Upper lobe of right lung (tissue), 1 donor: Measurements from ENCODE around the gene C16orf86. TPM values are rescaled to one million over a fixed set of nuclear protein-coding genes. Genes with fewer than 3 reads are reported as not detected.
A peak's percentile ranks its signal among the peaks of the same experiment; 100 is the strongest.

Source experiments
- ATAC-seq: fragments of 200-7000 bp; cut with Tn5 transposase; one replicate; pipeline ENCODE4 v1.9.1; 2020; ENCODE audit warnings: mild to moderate bottlenecking, moderate library complexity
- DNase-seq: peaks from one replicate; pipeline ENCODE4 v3.0.0-alpha.2; 2020
- H3K27ac ChIP-seq: fragments of 200-600 bp; one replicate; pipeline ENCODE4 v1.8.0; 2022
- H3K27me3 ChIP-seq: fragments of 200-600 bp; one replicate; pipeline ENCODE4 v1.8.0; 2022; ENCODE audit warnings: mild to moderate bottlenecking
- H3K36me3 ChIP-seq: fragments of 200-600 bp; one replicate; pipeline ENCODE4 v1.8.0; 2022
- H3K4me1 ChIP-seq: fragments of 200-600 bp; one replicate; pipeline ENCODE4 v1.8.0; 2022
- H3K4me3 ChIP-seq: fragments of 200-600 bp; one replicate; pipeline ENCODE4 v1.8.0; 2022; ENCODE audit warnings: mild to moderate bottlenecking
- H3K9me3 ChIP-seq: fragments of 200-600 bp; one replicate; pipeline ENCODE4 v1.8.0; 2022
- intact Hi-C: fragments of 100-400 bp; cut with DNase I; formaldehyde crosslinking; loops from one replicate; pipeline ENCODE4 v1.11.0; 2022
- total RNA-seq: library from RNA; stranded (reverse); fragmentation: NEBNext Ultra II Directional; extraction: Animal tissue kit (Norgen Biotek cat#: 25700); gene quantifications from one replicate; pipeline ENCODE4 v1.2.1, GENCODE V29; 2021
- TF ChIP-seq, protein P1 (sequence below): fragments of 200-600 bp; IDR thresholded peaks from one replicate; pipeline ENCODE4 v1.8.0; 2022; ENCODE audit warnings: antibody characterized with exemption
- donor health status: DM: no; HTN: yes; CAD: no; lungs with severe emphysema.

C16orf86 gene
- total RNA-seq, 1 donor from 2014 or later, result 3.8 TPM

DNA sequence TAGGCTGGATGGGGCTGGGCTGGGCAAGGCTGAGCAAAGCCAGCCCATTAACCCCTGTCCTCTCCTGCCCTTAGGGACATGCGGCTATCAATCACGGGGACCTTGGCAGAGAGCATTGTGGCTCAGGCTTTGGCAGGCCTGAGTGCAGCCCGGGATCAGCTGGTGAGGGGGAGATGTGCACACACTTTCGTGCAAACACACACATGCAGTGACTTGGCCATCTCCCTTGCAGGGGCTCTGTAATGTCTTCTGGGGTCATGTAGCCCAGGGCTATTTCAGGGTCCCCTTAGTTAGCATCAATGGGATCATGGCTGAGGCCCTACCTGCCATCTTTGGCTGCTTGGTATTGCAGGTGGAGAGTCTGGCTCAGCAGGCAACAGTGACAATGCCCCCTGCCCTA lies 14.8 kb upstream of the C16orf86 start:
- H3K9me3 ChIP-seq, result no peaks in the 10 kb centered on the region
- no peaks in the 10 kb centered on the region for H3K36me3 ChIP-seq
- intact Hi-C loops, result loop anchor here (10.0 kb wide), 1 partner anchor 127 kb away; the partner anchor contains the start of gene RIPOR1
- ATAC-seq (no peak), DNase-seq (no peak)
- peaks cover 6% of the 10 kb centered on the region for H3K4me1 ChIP-seq
- no peak overlapping the region for H3K27ac ChIP-seq
- peaks cover 42% of the 10 kb centered on the region for H3K27me3 ChIP-seq
- TF ChIP-seq, protein P1, sequence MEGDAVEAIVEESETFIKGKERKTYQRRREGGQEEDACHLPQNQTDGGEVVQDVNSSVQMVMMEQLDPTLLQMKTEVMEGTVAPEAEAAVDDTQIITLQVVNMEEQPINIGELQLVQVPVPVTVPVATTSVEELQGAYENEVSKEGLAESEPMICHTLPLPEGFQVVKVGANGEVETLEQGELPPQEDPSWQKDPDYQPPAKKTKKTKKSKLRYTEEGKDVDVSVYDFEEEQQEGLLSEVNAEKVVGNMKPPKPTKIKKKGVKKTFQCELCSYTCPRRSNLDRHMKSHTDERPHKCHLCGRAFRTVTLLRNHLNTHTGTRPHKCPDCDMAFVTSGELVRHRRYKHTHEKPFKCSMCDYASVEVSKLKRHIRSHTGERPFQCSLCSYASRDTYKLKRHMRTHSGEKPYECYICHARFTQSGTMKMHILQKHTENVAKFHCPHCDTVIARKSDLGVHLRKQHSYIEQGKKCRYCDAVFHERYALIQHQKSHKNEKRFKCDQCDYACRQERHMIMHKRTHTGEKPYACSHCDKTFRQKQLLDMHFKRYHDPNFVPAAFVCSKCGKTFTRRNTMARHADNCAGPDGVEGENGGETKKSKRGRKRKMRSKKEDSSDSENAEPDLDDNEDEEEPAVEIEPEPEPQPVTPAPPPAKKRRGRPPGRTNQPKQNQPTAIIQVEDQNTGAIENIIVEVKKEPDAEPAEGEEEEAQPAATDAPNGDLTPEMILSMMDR, result no peak
- H3K4me3 ChIP-seq, result no peak overlapping the region

DNA sequence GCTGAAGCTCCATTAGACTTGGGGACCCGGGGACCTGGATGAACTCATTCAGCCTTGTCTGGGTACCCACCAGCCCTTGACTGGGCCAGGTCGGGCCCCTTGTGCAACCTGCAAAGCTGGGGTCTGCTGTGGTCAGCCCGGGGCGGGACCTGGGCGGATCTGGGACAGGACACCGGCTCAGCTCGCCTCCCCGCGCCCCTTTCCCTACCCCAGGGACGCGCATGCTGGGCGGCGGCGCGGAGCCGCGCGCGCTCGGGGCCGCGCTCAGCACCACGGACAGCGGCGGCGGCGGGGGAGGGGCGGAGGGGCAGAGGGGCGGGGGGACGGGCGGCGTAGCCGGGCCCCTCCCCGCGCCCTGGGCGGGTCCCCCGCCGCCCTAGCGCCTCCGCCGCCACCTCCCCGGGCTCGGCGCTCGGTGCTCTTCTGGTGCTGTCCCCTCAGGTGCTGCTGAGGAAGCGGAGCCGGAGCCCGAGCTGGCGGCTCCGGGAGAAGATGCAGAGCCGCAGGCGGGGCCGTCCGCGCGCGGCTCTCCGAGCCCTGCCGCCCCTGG lies 14.0 kb upstream of the C16orf86 start:
- ATAC-seq, result peak; percentile 50
- peak overlapping the region; percentile 26 for H3K4me3 ChIP-seq
- peaks cover 6% of the 10 kb centered on the region for H3K4me1 ChIP-seq
- TF ChIP-seq, protein P1, result no peak
- H3K27me3 ChIP-seq, result peaks cover 42% of the 10 kb centered on the region
- no peak for DNase-seq
- H3K36me3 ChIP-seq, result no peaks in the 10 kb centered on the region
- intact Hi-C loops, result loop anchor here (10.0 kb wide), 1 partner anchor 128 kb away; the partner anchor contains the start of gene RIPOR1
- no peaks in the 10 kb centered on the region for H3K9me3 ChIP-seq
- H3K27ac ChIP-seq, result no peak overlapping the region

DNA sequence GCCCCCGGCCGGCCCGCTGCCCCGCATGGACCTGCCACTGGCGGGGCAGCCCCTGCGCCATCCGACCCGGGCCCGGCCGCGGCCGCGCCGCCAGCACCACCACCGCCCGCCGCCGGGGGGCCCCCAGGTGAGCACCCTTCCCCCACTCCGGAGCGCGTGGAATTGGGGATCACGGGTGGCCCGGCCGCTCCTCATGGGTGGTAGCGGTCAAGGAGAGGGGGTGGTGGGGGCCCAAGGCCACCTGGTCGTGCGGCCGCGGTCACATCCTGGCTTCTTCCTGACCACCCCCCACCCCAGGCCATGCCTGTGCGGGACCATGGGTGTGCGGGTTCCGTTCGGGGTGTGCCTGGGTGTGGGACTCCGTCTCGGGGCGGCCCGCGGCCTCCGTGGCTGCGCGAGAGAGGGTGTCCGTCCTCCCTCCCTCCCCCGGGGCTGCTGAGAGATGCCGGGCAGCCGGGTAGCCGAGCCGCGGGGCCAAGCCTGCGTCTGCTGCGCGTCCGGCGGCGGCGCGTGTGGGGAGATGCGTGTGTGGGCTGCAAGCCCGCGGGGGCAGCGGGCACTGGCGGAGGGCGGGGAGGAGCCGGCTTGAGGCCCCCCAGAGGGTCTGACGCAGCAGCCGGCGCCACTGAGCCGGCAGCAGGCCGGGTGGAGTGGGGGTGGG lies 13.4 kb upstream of the C16orf86 start:
- Histone ChIP-seq H3K9me3 (no peaks in the 10 kb centered on the region), H3K4me1 (peaks cover 6% of the 10 kb centered on the region), H3K27ac (no peak overlapping the region), H3K27me3 (peaks cover 42% of the 10 kb centered on the region), H3K36me3 (no peaks in the 10 kb centered on the region), H3K4me3 (peak overlapping the region; percentile 26)
- no peak for ATAC-seq
- intact Hi-C loops, result loop anchor here (10.0 kb wide), 1 partner anchor 128 kb away; the partner anchor contains the start of gene RIPOR1
- no peak for DNase-seq
- TF ChIP-seq, protein P1, result no peak

DNA sequence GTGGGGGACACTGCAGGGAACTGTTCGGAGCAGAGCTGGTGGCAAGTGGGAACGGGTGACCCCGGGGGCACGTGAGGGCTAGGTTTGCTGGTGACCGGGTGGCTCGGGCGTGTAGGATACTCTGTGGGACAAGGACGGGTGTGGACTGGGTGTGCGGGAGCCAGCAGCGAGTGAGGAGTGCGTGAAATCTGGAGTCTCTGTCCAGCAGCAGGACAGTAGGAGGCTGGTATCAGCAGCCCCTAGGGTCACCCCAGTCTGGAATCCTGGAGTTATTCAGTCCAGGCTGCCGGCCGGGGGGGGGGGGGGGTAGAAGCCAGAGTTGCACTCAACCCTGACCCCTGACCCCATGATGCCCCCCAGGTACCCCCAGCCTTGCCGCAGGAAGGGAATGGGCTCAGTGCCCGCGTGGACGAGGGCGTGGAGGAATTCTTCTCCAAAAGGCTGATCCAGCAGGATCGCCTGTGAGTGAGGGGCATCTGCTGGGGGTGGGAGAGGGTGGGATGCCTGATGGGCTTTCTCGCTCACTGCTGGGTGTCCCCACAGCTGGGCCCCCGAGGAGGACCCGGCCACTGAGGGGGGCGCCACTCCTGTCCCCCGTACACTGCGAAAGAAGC lies 12.7 kb upstream of the C16orf86 start:
- Histone ChIP-seq H3K4me3 (no peak overlapping the region), H3K27me3 (peaks cover 38% of the 10 kb centered on the region)
- ATAC-seq, result no peak

DNA sequence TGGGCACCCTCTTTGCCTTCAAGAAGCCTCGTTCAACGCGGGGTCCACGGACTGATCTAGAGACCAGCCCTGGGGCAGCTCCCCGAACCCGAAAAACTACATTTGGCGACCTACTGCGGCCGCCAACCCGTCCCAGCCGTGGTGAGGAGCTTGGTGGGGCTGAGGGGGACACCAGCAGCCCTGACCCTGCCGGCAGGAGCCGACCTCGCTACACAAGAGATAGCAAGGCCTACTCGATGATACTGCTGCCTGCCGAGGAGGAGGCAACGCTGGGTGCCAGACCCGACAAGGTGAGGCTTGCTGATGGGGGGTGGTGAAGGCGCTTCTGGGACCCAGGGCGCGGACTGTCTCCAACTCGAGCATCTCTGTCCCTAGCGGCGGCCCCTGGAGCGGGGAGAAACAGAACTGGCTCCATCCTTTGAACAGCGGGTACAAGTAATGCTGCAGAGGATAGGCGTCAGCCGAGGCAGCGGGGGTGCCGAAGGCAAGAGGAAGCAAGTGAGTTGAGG lies 12.2 kb upstream of the C16orf86 start:
- ATAC-seq (no peak), DNase-seq (no peak)
- H3K4me3 ChIP-seq, result no peak overlapping the region
- peaks cover 32% of the 10 kb centered on the region for H3K27me3 ChIP-seq
- H3K9me3 ChIP-seq, result no peaks in the 10 kb centered on the region
- peaks cover 13% of the 10 kb centered on the region for H3K4me1 ChIP-seq
- H3K27ac ChIP-seq, result no peak overlapping the region
- TF ChIP-seq, protein P1, result no peak
- intact Hi-C loops, result loop anchor here (10.0 kb wide), 1 partner anchor 130 kb away; the partner anchor contains the start of gene RIPOR1
- H3K36me3 ChIP-seq, result no peaks in the 10 kb centered on the region

More for the DNA sequence above, 12.7 kb upstream of the C16orf86 start:
- no peak for DNase-seq
- TF ChIP-seq, protein P1, result no peak
- Histone ChIP-seq H3K27ac (no peak overlapping the region), H3K4me1 (peaks cover 10% of the 10 kb centered on the region), H3K36me3 (no peaks in the 10 kb centered on the region), H3K9me3 (no peaks in the 10 kb centered on the region)
- intact Hi-C loops, result loop anchor here (10.0 kb wide), 1 partner anchor 129 kb away; the partner anchor contains the start of gene RIPOR1
